ENCODE results near the gene TMEM200A. TPM values are rescaled to one million over a fixed set of nuclear protein-coding genes. Genes with fewer than 3 reads are reported as not detected.

Gene TMEM200A
- total RNA-seq, 3 donors from 2014 or later (not counting 1 experiment from before 2014, with no cell fraction given) = 0.16 to 0.52 (median 0.50) TPM

DNA sequence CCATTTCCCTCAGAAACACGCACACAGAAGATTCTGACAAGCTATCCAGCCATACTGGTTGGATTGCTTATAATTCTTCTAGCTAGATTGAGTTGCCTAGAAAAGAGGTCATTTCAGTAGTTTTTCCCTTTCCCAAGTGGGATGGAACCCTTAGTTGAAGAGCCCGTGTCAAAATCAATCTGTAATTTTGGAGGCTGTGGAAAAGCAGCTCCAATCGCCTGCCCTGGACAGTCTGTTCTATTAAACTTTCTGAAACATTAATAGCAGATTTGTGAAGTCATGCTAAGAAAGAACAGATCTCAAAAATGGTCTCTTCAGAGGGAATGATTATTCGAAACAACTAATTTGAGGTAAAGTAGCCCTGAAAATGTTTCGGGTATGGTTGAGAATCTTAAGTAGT is 29.3 kb downstream of the TMEM200A start:
- Mint-ChIP-seq H3K36me3 (no peaks in the 10 kb centered on the region), H3K9me3 (peaks cover 0 to 2% of the 10 kb centered on the region in 2 donors), H3K4me3 (no peak overlapping the region), H3K4me1 (peaks cover 0 to 5% of the 10 kb centered on the region in 2 donors), H3K27ac (no peak overlapping the region), H3K27me3 (ENCODE audit: low read depth in 2 of 2) (peaks cover 0 to 9% of the 10 kb centered on the region in 2 donors)
- no peaks in the 10 kb centered on the region for H3K36me3 ChIP-seq (ENCODE audit: control insufficient read depth, insufficient read depth, low read length)
- H3K27me3 ChIP-seq (ENCODE audit: control insufficient read depth, insufficient read depth, low read length) = no peaks in the 10 kb centered on the region
- DNase-seq (no peak), ATAC-seq (no peak)
- TF ChIP-seq, protein P1, sequence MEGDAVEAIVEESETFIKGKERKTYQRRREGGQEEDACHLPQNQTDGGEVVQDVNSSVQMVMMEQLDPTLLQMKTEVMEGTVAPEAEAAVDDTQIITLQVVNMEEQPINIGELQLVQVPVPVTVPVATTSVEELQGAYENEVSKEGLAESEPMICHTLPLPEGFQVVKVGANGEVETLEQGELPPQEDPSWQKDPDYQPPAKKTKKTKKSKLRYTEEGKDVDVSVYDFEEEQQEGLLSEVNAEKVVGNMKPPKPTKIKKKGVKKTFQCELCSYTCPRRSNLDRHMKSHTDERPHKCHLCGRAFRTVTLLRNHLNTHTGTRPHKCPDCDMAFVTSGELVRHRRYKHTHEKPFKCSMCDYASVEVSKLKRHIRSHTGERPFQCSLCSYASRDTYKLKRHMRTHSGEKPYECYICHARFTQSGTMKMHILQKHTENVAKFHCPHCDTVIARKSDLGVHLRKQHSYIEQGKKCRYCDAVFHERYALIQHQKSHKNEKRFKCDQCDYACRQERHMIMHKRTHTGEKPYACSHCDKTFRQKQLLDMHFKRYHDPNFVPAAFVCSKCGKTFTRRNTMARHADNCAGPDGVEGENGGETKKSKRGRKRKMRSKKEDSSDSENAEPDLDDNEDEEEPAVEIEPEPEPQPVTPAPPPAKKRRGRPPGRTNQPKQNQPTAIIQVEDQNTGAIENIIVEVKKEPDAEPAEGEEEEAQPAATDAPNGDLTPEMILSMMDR (IDR thresholded peaks at IDR 0.05) = no peak
- 98% methylated on average over 4 of the region's 5 CpGs for WGBS (ENCODE audit: insufficient coverage)
- H3K9me3 ChIP-seq (ENCODE audit: control insufficient read depth, insufficient read depth, low read length) = no peaks in the 10 kb centered on the region
- no peaks in the 10 kb centered on the region for H3K4me1 ChIP-seq (ENCODE audit: control insufficient read depth, insufficient read depth, low read length)
- H3K4me3 ChIP-seq (ENCODE audit: low read length) = no peak overlapping the region
- H3K27ac ChIP-seq (ENCODE audit: low read length) = no peak overlapping the region
- intact Hi-C loops (cut with micrococcal nuclease) = no loop called here

DNA sequence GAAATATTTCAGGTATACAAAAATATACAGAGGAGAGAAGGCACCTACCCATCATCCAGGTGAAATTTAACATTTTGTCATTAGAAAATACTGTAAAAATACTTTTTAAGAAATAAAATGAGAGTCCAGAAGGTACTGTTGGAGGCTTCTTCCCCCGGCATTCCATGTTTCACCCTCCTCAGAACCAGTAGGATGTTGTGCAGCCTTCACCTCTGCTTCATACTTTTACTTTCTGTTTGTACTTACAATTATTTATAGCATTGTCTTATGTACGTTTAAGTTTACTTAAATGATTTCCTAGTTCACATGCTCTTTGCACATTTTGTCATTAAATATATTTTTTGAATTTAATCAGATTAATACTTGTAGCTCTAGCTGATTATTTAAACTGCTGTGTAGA is 30.9 kb downstream of the TMEM200A start:
- Mint-ChIP-seq H3K9me3 (peaks cover 0 to 2% of the 10 kb centered on the region in 2 donors), H3K27me3 (ENCODE audit: low read depth in 2 of 2) (peaks cover 4 to 16% of the 10 kb centered on the region in 2 donors), H3K4me3 (peak overlapping the region; percentile 63), H3K36me3 (no peaks in the 10 kb centered on the region), H3K4me1 (peaks cover 0 to 5% of the 10 kb centered on the region in 2 donors), H3K27ac (no peak overlapping the region)
- DNase-seq (peak in 1 of 2 donors; percentile 38), ATAC-seq (peak in 2 of 3 donors; percentile 56 to 59)
- Histone ChIP-seq H3K36me3 (ENCODE audit: control insufficient read depth, insufficient read depth, low read length) (no peaks in the 10 kb centered on the region), H3K4me3 (ENCODE audit: low read length) (peak overlapping the region; percentile 20), H3K27me3 (ENCODE audit: control insufficient read depth, insufficient read depth, low read length) (no peaks in the 10 kb centered on the region), H3K27ac (ENCODE audit: low read length) (no peak overlapping the region), H3K4me1 (ENCODE audit: control insufficient read depth, insufficient read depth, low read length) (no peaks in the 10 kb centered on the region), H3K9me3 (ENCODE audit: control insufficient read depth, insufficient read depth, low read length) (no peaks in the 10 kb centered on the region)
- no CpG with 5 or more reads among the region's 2 CpGs for WGBS (ENCODE audit: insufficient coverage)
- TF ChIP-seq, protein P1 (IDR thresholded peaks at IDR 0.05) = no peak
- intact Hi-C loops (cut with micrococcal nuclease) = no loop called here

DNA sequence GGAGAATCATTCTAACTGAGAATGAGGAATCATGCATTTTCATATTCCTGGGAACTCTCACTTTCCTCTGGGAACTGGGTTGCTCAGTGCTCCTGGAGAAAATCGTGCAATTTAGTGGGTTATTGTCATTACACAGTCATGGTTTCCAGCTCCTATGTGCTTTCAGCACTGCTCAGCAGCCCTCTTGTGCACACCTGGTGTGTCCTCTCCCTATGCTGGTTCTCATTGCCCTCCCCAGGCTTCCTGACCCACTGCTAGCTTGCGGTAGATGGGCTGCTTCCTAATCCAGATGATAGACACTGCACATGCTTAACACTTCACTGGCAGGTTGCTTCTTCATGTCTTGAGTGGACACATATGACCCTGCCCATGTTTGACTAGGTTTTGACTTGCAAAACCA is 39.7 kb downstream of the TMEM200A start:
- Histone ChIP-seq H3K4me3 (ENCODE audit: low read length) (no peak overlapping the region), H3K9me3 (ENCODE audit: control insufficient read depth, insufficient read depth, low read length) (no peaks in the 10 kb centered on the region), H3K36me3 (ENCODE audit: control insufficient read depth, insufficient read depth, low read length) (no peaks in the 10 kb centered on the region), H3K4me1 (ENCODE audit: control insufficient read depth, insufficient read depth, low read length) (no peaks in the 10 kb centered on the region), H3K27me3 (ENCODE audit: control insufficient read depth, insufficient read depth, low read length) (no peaks in the 10 kb centered on the region), H3K27ac (ENCODE audit: low read length) (no peak overlapping the region)
- no peak for ATAC-seq
- intact Hi-C loops (cut with micrococcal nuclease) = no loop called here
- no peaks in the 10 kb centered on the region for H3K4me1 Mint-ChIP-seq
- TF ChIP-seq, protein P1 (IDR thresholded peaks at IDR 0.05) = no peak
- no peak overlapping the region for H3K4me3 Mint-ChIP-seq
- no peaks in the 10 kb centered on the region for H3K36me3 Mint-ChIP-seq
- WGBS (ENCODE audit: insufficient coverage) = 62% methylated on average over 2 of the region's 2 CpGs
- no peaks in the 10 kb centered on the region for H3K9me3 Mint-ChIP-seq
- peaks cover 27 to 59% of the 10 kb centered on the region in 2 donors for H3K27me3 Mint-ChIP-seq (ENCODE audit: low read depth in 2 of 2)
- no peak for DNase-seq
- no peak overlapping the region for H3K27ac Mint-ChIP-seq

DNA sequence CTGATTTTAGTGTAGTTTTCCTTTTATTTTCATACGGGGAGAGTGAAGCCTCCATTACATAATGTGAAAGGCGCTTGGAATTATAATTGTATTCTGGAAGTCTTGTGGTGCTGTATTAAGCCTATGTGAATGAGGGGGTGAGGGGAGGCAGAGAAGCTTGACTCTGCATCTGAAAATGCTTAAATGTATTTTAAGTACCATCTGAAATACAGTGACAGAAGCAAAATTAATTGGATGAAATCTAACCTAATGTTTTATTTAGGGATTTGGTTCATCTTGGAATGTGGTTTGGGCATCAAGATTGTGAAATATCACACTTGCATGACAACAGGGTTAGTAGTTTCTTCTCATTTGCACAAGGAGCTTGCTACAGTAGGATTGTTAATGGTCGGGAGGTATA is 41.2 kb downstream of the TMEM200A start:
- H3K27ac ChIP-seq (ENCODE audit: low read length) = no peak overlapping the region
- no peak for DNase-seq
- no peak overlapping the region for H3K27ac Mint-ChIP-seq
- no peaks in the 10 kb centered on the region for H3K9me3 ChIP-seq (ENCODE audit: control insufficient read depth, insufficient read depth, low read length)
- H3K27me3 Mint-ChIP-seq (ENCODE audit: low read depth in 2 of 2) = peaks cover 23 to 44% of the 10 kb centered on the region in 2 donors
- no peaks in the 10 kb centered on the region for H3K36me3 Mint-ChIP-seq
- H3K4me3 Mint-ChIP-seq = no peak overlapping the region
- TF ChIP-seq, protein P1 (IDR thresholded peaks at IDR 0.05) = no peak
- no peaks in the 10 kb centered on the region for H3K27me3 ChIP-seq (ENCODE audit: control insufficient read depth, insufficient read depth, low read length)
- ATAC-seq = no peak
- no peaks in the 10 kb centered on the region for H3K4me1 ChIP-seq (ENCODE audit: control insufficient read depth, insufficient read depth, low read length)
- no peaks in the 10 kb centered on the region for H3K4me1 Mint-ChIP-seq
- no peaks in the 10 kb centered on the region for H3K36me3 ChIP-seq (ENCODE audit: control insufficient read depth, insufficient read depth, low read length)
- WGBS (ENCODE audit: insufficient coverage) = 76% methylated on average over 2 of the region's 3 CpGs
- intact Hi-C loops (cut with micrococcal nuclease) = no loop called here
- H3K9me3 Mint-ChIP-seq = no peaks in the 10 kb centered on the region
- H3K4me3 ChIP-seq (ENCODE audit: low read length) = no peak overlapping the region

Measured in natural killer cell (primary cell).